Left lung (tissue), 10 donors: ENCODE data around the gene GIMAP1. TPM values are rescaled to one million over a fixed set of nuclear protein-coding genes. Genes with fewer than 3 reads are reported as not detected.
A peak's percentile ranks its signal among the peaks of the same experiment; 100 is the strongest.

Experiments used
- ATAC-seq: fragments of 200-7000 bp; cut with Tn5 transposase; one replicate; pipeline ENCODE4 v1.9.1; 2020; ENCODE audit warnings: moderate library complexity
- DNase-seq, 4 donors: peaks; one replicate each; pipeline ENCODE4 v3.0.0-alpha.2; 2013 to 2020
- H3K27ac ChIP-seq, 2 donors: fragments of 200-600 bp; sonication (generic) in 1 of 2; one replicate each; pipeline versions ENCODE4 v1.5.0 to v1.8.0; 2020 to 2021
- H3K27me3 ChIP-seq, 2 donors: fragments of 200-600 bp; sonication (generic) in 1 of 2; one replicate each; pipeline versions ENCODE4 v1.5.0 to v1.8.0; 2020 to 2021
- H3K36me3 ChIP-seq, 2 donors: fragments of 200-600 bp; sonication (generic) in 1 of 2; one replicate each; pipeline versions ENCODE4 v1.5.0 to v1.8.0; 2020 to 2021
- H3K4me1 ChIP-seq, 2 donors: fragments of 200-600 bp; one replicate each; pipeline ENCODE4 v1.8.0; 2021
- H3K4me3 ChIP-seq, 2 donors: fragments of 200-600 bp; sonication (generic) in 1 of 2; one replicate each; pipeline versions ENCODE4 v1.5.0 to v1.8.0; 2020 to 2021; ENCODE audit warnings: mild to moderate bottlenecking in 1 of 2
- H3K9me3 ChIP-seq, 2 donors: fragments of 200-600 bp; sonication (generic) in 1 of 2; one replicate each; pipeline versions ENCODE4 v1.5.0 to v1.8.0; 2020 to 2021
- intact Hi-C, 2 donors: fragments of 100-400 bp; cut with DNase I; formaldehyde crosslinking; loops; one replicate each; pipeline versions ENCODE4 v1.11.2 to v1.14.2; 2022
- polyA plus RNA-seq, 6 donors: library from polyadenylated mRNA; unstranded; fragments of 120-200 nt; gene quantifications; one replicate each; pipeline ENCODE4 v1.2.1, GENCODE V29; 2013; ENCODE audit not compliant: insufficient read length in 6 of 6
- total RNA-seq, 2 donors: library from RNA; stranded (reverse); fragmentation: NEBNext Ultra II Directional; extraction: Animal tissue kit (Norgen Biotek cat#: 25700); gene quantifications; one replicate each; pipeline ENCODE4 v1.2.1, GENCODE V29; 2021
- TF ChIP-seq, protein P1 (sequence below), 2 donors: fragments of 200-600 bp; sonication (generic) in 1 of 2; IDR thresholded peaks; one replicate each; pipeline versions ENCODE4 v1.5.0 to v1.8.0; 2021; ENCODE audit warnings: antibody characterized with exemption in 2 of 2
- donor health status: DM: no; HTN: yes; CAD: no.
- donor health status: DM: no; HTN: no; CAD: no.

GIMAP1 gene
- total and polyA plus RNA-seq, 8 donors = 4.2 to 11.3 (median 5.7) TPM

DNA sequence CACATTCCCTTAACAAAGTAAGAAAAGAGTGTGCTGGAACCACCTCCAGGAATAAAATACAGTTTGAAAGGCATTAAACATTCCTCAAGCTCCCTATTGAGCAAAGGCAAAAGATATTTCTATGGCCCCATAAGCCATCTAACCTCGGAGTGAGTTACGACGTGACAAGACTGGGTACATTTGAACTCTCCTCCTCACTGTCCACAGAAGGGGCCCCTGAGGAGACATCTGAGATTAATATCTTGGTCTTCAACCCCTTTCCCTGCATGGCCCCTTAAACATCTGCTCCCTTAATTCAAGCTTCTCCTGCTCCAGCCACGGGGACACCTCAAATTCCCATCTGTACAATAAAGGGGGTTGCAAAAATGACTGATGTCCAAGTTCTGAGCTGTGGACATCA is 526 bp downstream of the GIMAP1 start:
- peak overlapping the region; percentile 57 to 79 for H3K27ac ChIP-seq

DNA sequence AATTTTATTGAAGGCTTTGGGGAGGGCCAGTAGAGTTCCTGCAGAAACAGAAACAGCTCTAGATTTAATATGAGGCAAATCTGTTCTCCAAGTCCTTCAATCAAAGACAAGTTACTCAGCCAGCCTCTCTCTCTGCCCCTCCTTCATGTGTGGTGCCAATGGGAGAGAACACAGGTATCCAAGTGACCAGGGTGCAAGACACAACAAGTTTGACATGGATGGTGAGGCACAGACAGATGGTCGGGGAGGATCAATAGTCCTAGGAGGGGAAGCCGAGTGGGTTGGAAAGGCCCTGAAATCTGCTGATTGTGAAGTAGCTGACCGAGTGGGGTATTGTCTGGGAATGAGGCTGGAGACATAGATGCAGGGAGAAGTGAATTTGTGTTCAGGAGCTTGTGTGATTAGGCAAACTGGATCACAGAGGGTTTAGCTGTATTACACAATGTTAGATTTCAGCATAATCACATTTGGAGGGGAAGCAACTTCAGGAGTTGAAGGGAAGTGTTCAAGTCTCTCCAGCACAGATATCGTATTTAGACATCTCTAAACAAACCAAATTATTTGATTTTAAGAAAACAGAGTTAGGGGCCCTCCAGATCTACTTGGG is 1.5 kb downstream of the GIMAP1 start:
- peak; percentile 18 for ATAC-seq
- peak overlapping the region; percentile 10 to 57 for H3K4me3 ChIP-seq
- H3K27ac ChIP-seq = peak overlapping the region; percentile 57 to 79

More for the DNA sequence above, 526 bp downstream of the GIMAP1 start:
- TF ChIP-seq, protein P1, sequence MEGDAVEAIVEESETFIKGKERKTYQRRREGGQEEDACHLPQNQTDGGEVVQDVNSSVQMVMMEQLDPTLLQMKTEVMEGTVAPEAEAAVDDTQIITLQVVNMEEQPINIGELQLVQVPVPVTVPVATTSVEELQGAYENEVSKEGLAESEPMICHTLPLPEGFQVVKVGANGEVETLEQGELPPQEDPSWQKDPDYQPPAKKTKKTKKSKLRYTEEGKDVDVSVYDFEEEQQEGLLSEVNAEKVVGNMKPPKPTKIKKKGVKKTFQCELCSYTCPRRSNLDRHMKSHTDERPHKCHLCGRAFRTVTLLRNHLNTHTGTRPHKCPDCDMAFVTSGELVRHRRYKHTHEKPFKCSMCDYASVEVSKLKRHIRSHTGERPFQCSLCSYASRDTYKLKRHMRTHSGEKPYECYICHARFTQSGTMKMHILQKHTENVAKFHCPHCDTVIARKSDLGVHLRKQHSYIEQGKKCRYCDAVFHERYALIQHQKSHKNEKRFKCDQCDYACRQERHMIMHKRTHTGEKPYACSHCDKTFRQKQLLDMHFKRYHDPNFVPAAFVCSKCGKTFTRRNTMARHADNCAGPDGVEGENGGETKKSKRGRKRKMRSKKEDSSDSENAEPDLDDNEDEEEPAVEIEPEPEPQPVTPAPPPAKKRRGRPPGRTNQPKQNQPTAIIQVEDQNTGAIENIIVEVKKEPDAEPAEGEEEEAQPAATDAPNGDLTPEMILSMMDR (IDR thresholded peaks at IDR 0.05) = no peak
- ATAC-seq = no peak
- Histone ChIP-seq H3K4me1 (peaks cover 0 to 38% of the 10 kb centered on the region in 2 donors), H3K9me3 (peaks cover 0 to 16% of the 10 kb centered on the region in 2 donors), H3K27me3 (no peaks in the 10 kb centered on the region), H3K36me3 (peaks cover 0 to 25% of the 10 kb centered on the region in 2 donors), H3K4me3 (peak overlapping the region; percentile 25 to 57)
- intact Hi-C loops = no loop called here
- DNase-seq = no peak

DNA sequence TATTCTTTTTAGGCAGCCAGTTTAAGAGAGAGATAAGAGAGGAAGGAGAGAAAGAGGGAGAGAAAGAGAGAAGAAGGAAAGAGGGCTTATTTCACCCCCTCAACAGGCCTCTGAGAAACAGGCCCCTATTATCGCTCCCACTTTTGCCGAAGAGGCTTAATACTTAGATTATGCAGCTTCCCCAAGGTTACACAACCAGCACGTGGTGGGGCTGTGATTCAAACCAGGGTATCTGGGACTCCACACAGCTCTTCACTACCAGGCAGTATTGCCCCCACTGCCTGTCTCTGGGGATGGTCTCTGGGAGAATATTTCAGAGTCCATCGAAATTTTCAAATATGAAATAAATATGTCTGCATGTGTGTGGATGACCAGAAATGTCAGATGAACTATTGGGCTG is 3.0 kb downstream of the GIMAP1 start:
- H3K4me1 ChIP-seq = peaks cover 0 to 53% of the 10 kb centered on the region in 2 donors
- no peak for DNase-seq
- ATAC-seq = no peak
- no peaks in the 10 kb centered on the region for H3K27me3 ChIP-seq
- no peaks in the 10 kb centered on the region for H3K9me3 ChIP-seq
- H3K27ac ChIP-seq = peak overlapping the region in 1 of 2 donors; percentile 79
- peaks cover 0 to 35% of the 10 kb centered on the region in 2 donors for H3K36me3 ChIP-seq
- peak overlapping the region in 1 of 2 donors; percentile 57 for H3K4me3 ChIP-seq
- TF ChIP-seq, protein P1 (IDR thresholded peaks at IDR 0.05) = no peak
- intact Hi-C loops = no loop called here

More for the DNA sequence above, 1.5 kb downstream of the GIMAP1 start:
- Histone ChIP-seq H3K27me3 (no peaks in the 10 kb centered on the region), H3K9me3 (peaks cover 0 to 8% of the 10 kb centered on the region in 2 donors), H3K4me1 (peaks cover 0 to 47% of the 10 kb centered on the region in 2 donors), H3K36me3 (peaks cover 0 to 35% of the 10 kb centered on the region in 2 donors)
- DNase-seq = no peak
- intact Hi-C loops = no loop called here
- TF ChIP-seq, protein P1 (IDR thresholded peaks at IDR 0.05) = no peak

DNA sequence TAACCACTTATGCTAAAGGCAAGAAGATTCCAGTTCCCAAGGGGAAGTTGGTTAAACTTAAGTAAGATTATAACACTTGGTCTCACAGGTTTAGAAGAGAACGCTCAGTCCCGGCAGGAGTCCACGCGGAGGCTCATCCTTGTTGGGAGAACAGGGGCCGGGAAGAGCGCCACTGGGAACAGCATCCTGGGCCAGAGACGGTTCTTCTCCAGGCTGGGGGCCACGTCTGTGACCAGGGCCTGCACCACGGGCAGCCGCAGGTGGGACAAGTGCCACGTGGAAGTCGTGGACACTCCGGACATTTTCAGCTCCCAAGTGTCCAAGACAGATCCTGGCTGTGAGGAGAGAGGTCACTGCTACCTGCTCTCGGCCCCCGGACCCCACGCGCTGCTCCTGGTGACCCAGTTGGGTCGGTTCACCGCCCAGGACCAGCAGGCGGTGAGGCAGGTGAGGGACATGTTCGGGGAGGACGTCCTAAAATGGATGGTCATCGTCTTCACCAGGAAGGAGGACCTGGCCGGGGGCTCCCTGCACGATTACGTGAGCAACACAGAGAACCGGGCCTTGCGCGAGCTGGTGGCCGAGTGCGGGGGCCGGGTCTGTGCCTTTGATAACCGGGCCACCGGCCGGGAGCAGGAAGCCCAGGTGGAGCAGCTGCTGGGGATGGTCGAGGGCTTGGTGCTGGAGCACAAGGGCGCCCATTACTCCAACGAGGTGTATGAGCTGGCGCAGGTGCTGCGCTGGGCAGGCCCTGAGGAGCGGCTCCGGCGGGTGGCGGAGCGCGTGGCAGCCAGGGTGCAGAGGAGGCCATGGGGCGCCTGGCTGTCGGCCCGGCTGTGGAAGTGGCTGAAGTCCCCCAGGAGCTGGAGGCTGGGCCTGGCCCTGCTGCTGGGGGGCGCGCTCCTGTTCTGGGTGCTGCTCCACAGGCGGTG is 3.8 kb downstream of the GIMAP1 start:
- peaks cover 0 to 35% of the 10 kb centered on the region in 2 donors for H3K36me3 ChIP-seq
- H3K4me3 ChIP-seq = no peak overlapping the region
- peak overlapping the region in 1 of 2 donors; percentile 79 for H3K27ac ChIP-seq
- intact Hi-C loops = no loop called here
- peaks cover 0 to 53% of the 10 kb centered on the region in 2 donors for H3K4me1 ChIP-seq
- TF ChIP-seq, protein P1 (IDR thresholded peaks at IDR 0.05) = no peak
- DNase-seq (peak in 1 of 4 donors; percentile 71), ATAC-seq (no peak)
- no peaks in the 10 kb centered on the region for H3K9me3 ChIP-seq
- H3K27me3 ChIP-seq = no peaks in the 10 kb centered on the region

DNA sequence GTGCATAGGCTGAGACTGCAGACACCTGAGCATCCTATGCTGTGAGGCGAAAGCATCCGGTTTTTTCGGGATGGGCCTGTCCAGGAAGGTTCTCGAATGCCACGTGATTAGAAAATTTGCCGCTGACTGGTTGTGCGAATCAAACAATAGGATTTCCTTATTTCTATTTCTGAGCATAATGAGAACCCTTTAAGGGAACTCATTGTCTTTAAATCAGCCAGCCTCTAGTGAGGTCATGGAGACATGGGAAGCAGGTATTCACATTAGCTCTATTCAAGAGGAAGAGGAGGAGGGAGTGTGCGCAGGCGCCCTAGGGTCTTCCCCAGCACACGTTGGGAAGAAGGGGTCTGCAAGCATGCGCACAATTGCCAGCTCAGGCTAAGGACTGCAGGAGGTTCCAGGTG is 5.6 kb downstream of the GIMAP1 start:
- no peak for DNase-seq
- H3K36me3 ChIP-seq = peaks cover 0 to 35% of the 10 kb centered on the region in 2 donors
- no peaks in the 10 kb centered on the region for H3K27me3 ChIP-seq
- H3K27ac ChIP-seq = peak overlapping the region in 1 of 2 donors; percentile 11
- peaks cover 0 to 53% of the 10 kb centered on the region in 2 donors for H3K4me1 ChIP-seq
- TF ChIP-seq, protein P1 (IDR thresholded peaks at IDR 0.05) = no peak
- ATAC-seq = no peak
- intact Hi-C loops = no loop called here
- H3K4me3 ChIP-seq = no peak overlapping the region
- H3K9me3 ChIP-seq = peaks cover 0 to 4% of the 10 kb centered on the region in 2 donors
